ENCODE measurements around the gene PARD3.

- TF ChIP-seq CTCF (conservative IDR thresholded peaks at IDR 0.05; ENCODE audit: low read length): no peak
- no peak for TF ChIP-seq EZH2phosphoT487 (IDR thresholded peaks at IDR 0.05; ENCODE audit: borderline replicate concordance)
Measured at GRCh38 chr10:34647875-34648865, 166.9 kb downstream of the PARD3 start.

All from Loucy (cell line).